Mesenchymal stem cell (in vitro differentiated cells and primary cell): ENCODE data around the gene VEPH1.

ENCODE experiments used
- DNase-seq: peaks from one replicate; pipeline ENCODE4 v3.0.0-alpha.2; 2013
- H2AFZ ChIP-seq: one replicate; pipeline ENCODE4 v1.6.1; 2013; ENCODE audit warnings: low read depth, mild to moderate bottlenecking, control low read depth, inconsistent platforms, low read length, moderate library complexity
- H2AK5ac ChIP-seq: 2 replicates; pipeline ENCODE4 v1.6.1; 2013; ENCODE audit warnings: low read length, moderate library complexity, mild to moderate bottlenecking, inconsistent platforms; ENCODE audit not compliant: severe bottlenecking
- H2BK120ac ChIP-seq: one replicate; pipeline ENCODE4 v1.6.1; 2013; ENCODE audit warnings: low read depth, mild to moderate bottlenecking, inconsistent platforms, low read length, moderate library complexity
- H2BK12ac ChIP-seq, 2 experiments: one replicate each; pipeline ENCODE4 v1.6.1; 2013; ENCODE audit warnings: inconsistent platforms in 2 of 2, low read length in 2 of 2, mild to moderate bottlenecking in 2 of 2, moderate library complexity in 2 of 2, control low read depth in 1 of 2
- H2BK15ac ChIP-seq: one replicate; pipeline ENCODE4 v1.6.1; 2013; ENCODE audit warnings: mild to moderate bottlenecking, low read depth, inconsistent platforms; ENCODE audit not compliant: poor library complexity, severe bottlenecking
- H2BK5ac ChIP-seq: 2 replicates; pipeline ENCODE4 v1.6.1; 2013; ENCODE audit warnings: low read depth, mild to moderate bottlenecking, low read length, control low read depth, inconsistent platforms; ENCODE audit not compliant: poor library complexity, severe bottlenecking
- H3K14ac ChIP-seq, 2 experiments: one replicate each; pipeline ENCODE4 v1.6.1; 2013; ENCODE audit warnings: inconsistent platforms in 2 of 2, low read length in 2 of 2, control low read depth in 1 of 2, mild to moderate bottlenecking in 1 of 2, moderate library complexity in 1 of 2
- H3K18ac ChIP-seq, 2 experiments: one replicate each; pipeline ENCODE4 v1.6.1; 2013; ENCODE audit warnings: inconsistent platforms in 2 of 2, low read length in 2 of 2, control low read depth in 1 of 2, low read depth in 1 of 2, mild to moderate bottlenecking in 1 of 2
- H3K23ac ChIP-seq, 2 experiments: one replicate each; pipeline ENCODE4 v1.6.1; 2013; ENCODE audit warnings: inconsistent platforms in 2 of 2, low read length in 2 of 2, mild to moderate bottlenecking in 2 of 2, moderate library complexity in 2 of 2, control low read depth in 1 of 2
- H3K27ac ChIP-seq: 2 replicates; pipeline ENCODE4 v1.5.1; 2013; ENCODE audit warnings: mild to moderate bottlenecking, moderate library complexity, low read length, control low read depth, inconsistent platforms; ENCODE audit not compliant: poor library complexity, severe bottlenecking
- H3K27me3 ChIP-seq, 2 experiments: 2 replicates each; pipeline versions ENCODE4 v1.6.1 to v1.7.0; 2013; ENCODE audit warnings: low read length in 2 of 2, mild to moderate bottlenecking in 2 of 2, moderate library complexity in 2 of 2, control low read depth in 1 of 2, inconsistent platforms in 1 of 2; ENCODE audit not compliant: control insufficient read depth in 1 of 2, insufficient read depth in 1 of 2
- H3K36me3 ChIP-seq, 2 experiments: 2 replicates each; pipeline versions ENCODE4 v1.6.1 to v1.7.0; 2013; ENCODE audit warnings: low read length in 2 of 2, control low read depth in 1 of 2, inconsistent platforms in 1 of 2, low read depth in 1 of 2, mild to moderate bottlenecking in 1 of 2; ENCODE audit not compliant: insufficient read depth in 2 of 2, control insufficient read depth in 1 of 2
- H3K4ac ChIP-seq, 2 experiments: one replicate each; pipeline ENCODE4 v1.6.1; 2013; ENCODE audit warnings: inconsistent platforms in 2 of 2, low read length in 2 of 2, mild to moderate bottlenecking in 2 of 2, moderate library complexity in 2 of 2, control low read depth in 1 of 2, low read depth in 1 of 2
- H3K4me1 ChIP-seq: 2 replicates; pipeline ENCODE4 v1.6.1; 2013; ENCODE audit warnings: low read depth, low read length, control low read depth; ENCODE audit not compliant: control insufficient read depth, insufficient read depth
- H3K4me2 ChIP-seq: 2 replicates; pipeline ENCODE4 v1.6.1; 2013; ENCODE audit warnings: low read length, mild to moderate bottlenecking, inconsistent platforms; ENCODE audit not compliant: poor library complexity, severe bottlenecking
- H3K4me3 ChIP-seq, 2 experiments: 2 replicates each; pipeline versions ENCODE4 v1.5.1 to v1.7.0; 2013; ENCODE audit warnings: low read length in 2 of 2, mild to moderate bottlenecking in 2 of 2, control low read depth in 1 of 2, low read depth in 1 of 2; ENCODE audit not compliant: insufficient read depth in 1 of 2
- H3K79me1 ChIP-seq: replicated peaks from 2 replicates; pipeline ENCODE4 v1.6.1; 2013; ENCODE audit warnings: mild to moderate bottlenecking, control low read depth, low read length, inconsistent platforms; ENCODE audit not compliant: poor library complexity, severe bottlenecking
- H3K9ac ChIP-seq: 2 replicates; pipeline ENCODE4 v1.7.0; 2013; ENCODE audit warnings: mild to moderate bottlenecking, low read length, moderate library complexity
- H3K9me3 ChIP-seq: 2 replicates; pipeline ENCODE4 v1.7.0; 2013; ENCODE audit warnings: mild to moderate bottlenecking, low read length; ENCODE audit not compliant: control insufficient read depth
- H4K8ac ChIP-seq: one replicate; pipeline ENCODE4 v1.6.1; 2013; ENCODE audit warnings: inconsistent platforms, mild to moderate bottlenecking, low read length, moderate library complexity
- H4K91ac ChIP-seq: one replicate; pipeline ENCODE4 v1.6.1; 2013; ENCODE audit warnings: mild to moderate bottlenecking, low read length, inconsistent platforms
- WGBS: methylation state at CpG from one replicate; pipeline ENCODE4 v1.1.7; 2013; ENCODE audit warnings: mixed read lengths; 5-methylcytosine and 5-hydroxymethylcytosine counted together

VEPH1 gene

GRCh38 chr3:157405457-157405856 is 97.8 kb downstream of the VEPH1 start:
- WGBS = 67% methylated on average over 2 of the region's 2 CpGs
- no peak overlapping the region for H3K9ac ChIP-seq

GRCh38 chr3:157404381-157404780 is 98.8 kb downstream of the VEPH1 start:
- no peak overlapping the region for H2BK12ac ChIP-seq
- no peak overlapping the region for H3K4me3 ChIP-seq

More at GRCh38 chr3:157405457-157405856, 97.8 kb downstream of the VEPH1 start:
- Histone ChIP-seq H3K79me1 (no peaks in the 10 kb centered on the region), H2BK120ac (no peak overlapping the region), H2AFZ (no peak overlapping the region), H3K4me1 (no peaks in the 10 kb centered on the region), H2BK5ac (no peak overlapping the region), H2BK12ac (no peak overlapping the region), H3K18ac (no peak overlapping the region), H4K91ac (no peak overlapping the region), H4K8ac (no peak overlapping the region), H3K9me3 (no peaks in the 10 kb centered on the region), H3K4me3 (no peak overlapping the region), H3K4me2 (no peak overlapping the region), H3K14ac (no peak overlapping the region), H3K27ac (no peak overlapping the region), H3K4ac (no peak overlapping the region), H2AK5ac (no peak overlapping the region), H3K36me3 (no peaks in the 10 kb centered on the region), H2BK15ac (no peak overlapping the region), H3K27me3 (no peaks in the 10 kb centered on the region), H3K23ac (no peak overlapping the region)
- peak; percentile 9 for DNase-seq

GRCh38 chr3:157398598-157398997 is 104.6 kb downstream of the VEPH1 start:
- Histone ChIP-seq H2BK15ac (no peak overlapping the region), H2BK120ac (no peak overlapping the region), H3K14ac (no peak overlapping the region), H3K4ac (no peak overlapping the region), H3K79me1 (no peaks in the 10 kb centered on the region), H3K23ac (no peak overlapping the region), H2BK5ac (no peak overlapping the region), H2BK12ac (no peak overlapping the region), H3K36me3 (no peaks in the 10 kb centered on the region), H2AFZ (no peak overlapping the region), H3K4me2 (no peak overlapping the region), H3K27ac (no peak overlapping the region), H3K9me3 (no peaks in the 10 kb centered on the region), H4K91ac (no peak overlapping the region), H3K27me3 (no peaks in the 10 kb centered on the region), H3K9ac (no peak overlapping the region), H3K18ac (no peak overlapping the region), H4K8ac (no peak overlapping the region), H2AK5ac (no peak overlapping the region), H3K4me3 (no peak overlapping the region), H3K4me1 (no peaks in the 10 kb centered on the region)
- 98% methylated on average over 3 of the region's 3 CpGs for WGBS
- no peak for DNase-seq

More at GRCh38 chr3:157404381-157404780, 98.8 kb downstream of the VEPH1 start:
- no peaks in the 10 kb centered on the region for H3K4me1 ChIP-seq
- H2AFZ ChIP-seq = no peak overlapping the region
- H2BK15ac ChIP-seq = no peak overlapping the region
- no peak overlapping the region for H3K27ac ChIP-seq
- no peak overlapping the region for H2BK5ac ChIP-seq
- H3K9ac ChIP-seq = no peak overlapping the region
- no peak overlapping the region for H4K91ac ChIP-seq
- H3K27me3 ChIP-seq = no peaks in the 10 kb centered on the region
- no peak overlapping the region for H4K8ac ChIP-seq
- H2AK5ac ChIP-seq = no peak overlapping the region
- H3K9me3 ChIP-seq = no peaks in the 10 kb centered on the region
- no peak overlapping the region for H3K4ac ChIP-seq
- H3K18ac ChIP-seq = no peak overlapping the region
- H3K23ac ChIP-seq = no peak overlapping the region
- H3K14ac ChIP-seq = no peak overlapping the region
- WGBS = 0% methylated on average over 1 of the region's 1 CpG
- no peaks in the 10 kb centered on the region for H3K79me1 ChIP-seq
- no peak overlapping the region for H3K4me2 ChIP-seq
- no peak for DNase-seq
- no peaks in the 10 kb centered on the region for H3K36me3 ChIP-seq
- no peak overlapping the region for H2BK120ac ChIP-seq

- Histone ChIP-seq H2BK15ac (no peak overlapping the region), H4K8ac (no peak overlapping the region), H3K18ac (no peak overlapping the region), H3K14ac (no peak overlapping the region), H2BK12ac (no peak overlapping the region), H3K4ac (no peak overlapping the region), H3K79me1 (no peaks in the 10 kb centered on the region), H3K27ac (no peak overlapping the region), H3K27me3 (no peaks in the 10 kb centered on the region), H3K9me3 (no peaks in the 10 kb centered on the region), H3K4me3 (no peak overlapping the region), H2BK5ac (no peak overlapping the region), H2AK5ac (no peak overlapping the region), H4K91ac (no peak overlapping the region), H2AFZ (no peak overlapping the region), H3K9ac (no peak overlapping the region), H3K4me1 (no peaks in the 10 kb centered on the region), H3K36me3 (peaks cover 0 to 5% of the 10 kb centered on the region in 2 experiments), H3K23ac (no peak overlapping the region), H2BK120ac (no peak overlapping the region), H3K4me2 (no peak overlapping the region)
- 86% methylated on average over 1 of the region's 1 CpG for WGBS
- DNase-seq = no peak
Observed at GRCh38 chr3:157394411-157394810, 108.8 kb downstream of the VEPH1 start.
